ENCODE data around the gene NELL1.

NELL1 gene

DNA sequence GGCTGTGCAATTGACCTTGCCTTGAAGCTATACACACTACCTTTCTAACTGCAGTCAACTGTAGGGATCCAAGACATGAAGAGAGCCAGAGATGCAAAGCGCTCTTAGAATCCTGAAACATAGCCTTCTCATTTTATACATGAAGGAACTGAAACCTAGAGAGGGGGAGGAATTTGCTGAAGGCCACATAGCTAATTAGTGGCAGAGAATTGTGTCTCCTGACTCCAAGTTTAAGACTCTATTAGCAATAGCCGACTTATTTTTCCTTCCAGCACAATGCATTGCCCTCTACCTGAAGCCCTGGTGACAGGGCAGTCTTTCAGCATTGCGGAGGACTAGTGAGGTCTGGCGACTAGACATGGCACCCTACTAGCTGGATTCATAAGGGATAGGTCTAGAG is 796.5 kb downstream of the NELL1 start:
- TF ChIP-seq, protein P1, sequence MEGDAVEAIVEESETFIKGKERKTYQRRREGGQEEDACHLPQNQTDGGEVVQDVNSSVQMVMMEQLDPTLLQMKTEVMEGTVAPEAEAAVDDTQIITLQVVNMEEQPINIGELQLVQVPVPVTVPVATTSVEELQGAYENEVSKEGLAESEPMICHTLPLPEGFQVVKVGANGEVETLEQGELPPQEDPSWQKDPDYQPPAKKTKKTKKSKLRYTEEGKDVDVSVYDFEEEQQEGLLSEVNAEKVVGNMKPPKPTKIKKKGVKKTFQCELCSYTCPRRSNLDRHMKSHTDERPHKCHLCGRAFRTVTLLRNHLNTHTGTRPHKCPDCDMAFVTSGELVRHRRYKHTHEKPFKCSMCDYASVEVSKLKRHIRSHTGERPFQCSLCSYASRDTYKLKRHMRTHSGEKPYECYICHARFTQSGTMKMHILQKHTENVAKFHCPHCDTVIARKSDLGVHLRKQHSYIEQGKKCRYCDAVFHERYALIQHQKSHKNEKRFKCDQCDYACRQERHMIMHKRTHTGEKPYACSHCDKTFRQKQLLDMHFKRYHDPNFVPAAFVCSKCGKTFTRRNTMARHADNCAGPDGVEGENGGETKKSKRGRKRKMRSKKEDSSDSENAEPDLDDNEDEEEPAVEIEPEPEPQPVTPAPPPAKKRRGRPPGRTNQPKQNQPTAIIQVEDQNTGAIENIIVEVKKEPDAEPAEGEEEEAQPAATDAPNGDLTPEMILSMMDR (IDR thresholded peaks at IDR 0.05): no peak
- Mint-ChIP-seq H3K4me3 (no peak overlapping the region), H3K9me3 (no peaks in the 10 kb centered on the region), H3K27ac (peak overlapping the region; percentile 32), H3K4me1 (no peaks in the 10 kb centered on the region), H3K27me3 (ENCODE audit: low read depth, poor library complexity) (no peaks in the 10 kb centered on the region), H3K36me3 (ENCODE audit: low read depth) (no peaks in the 10 kb centered on the region)
- DNase-seq: no peak

DNA sequence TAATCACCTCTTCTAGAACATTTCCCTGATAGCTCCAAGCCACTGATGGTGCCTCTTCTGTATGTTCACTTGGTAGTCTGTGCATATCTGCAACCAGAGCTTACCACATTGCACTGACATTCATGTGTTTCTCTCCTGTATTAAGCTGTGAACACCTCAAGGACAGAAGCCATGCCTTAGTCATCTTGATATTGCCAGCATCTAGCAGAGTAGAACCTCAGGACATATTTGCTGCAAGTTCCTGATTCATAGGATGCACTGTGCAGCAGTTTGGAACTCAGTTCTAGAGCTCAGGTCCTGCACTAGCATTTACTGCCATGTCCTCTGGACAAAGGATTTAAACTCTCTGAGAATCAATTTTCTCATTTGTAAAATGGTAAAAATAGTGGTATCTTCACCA is 801.1 kb downstream of the NELL1 start:
- Mint-ChIP-seq H3K9me3 (no peaks in the 10 kb centered on the region), H3K4me3 (no peak overlapping the region), H3K27ac (no peak overlapping the region), H3K27me3 (ENCODE audit: low read depth, poor library complexity) (no peaks in the 10 kb centered on the region), H3K36me3 (ENCODE audit: low read depth) (no peaks in the 10 kb centered on the region), H3K4me1 (peaks cover 8% of the 10 kb centered on the region)
- DNase-seq: no peak
- TF ChIP-seq, protein P1 (IDR thresholded peaks at IDR 0.05): no peak

DNA sequence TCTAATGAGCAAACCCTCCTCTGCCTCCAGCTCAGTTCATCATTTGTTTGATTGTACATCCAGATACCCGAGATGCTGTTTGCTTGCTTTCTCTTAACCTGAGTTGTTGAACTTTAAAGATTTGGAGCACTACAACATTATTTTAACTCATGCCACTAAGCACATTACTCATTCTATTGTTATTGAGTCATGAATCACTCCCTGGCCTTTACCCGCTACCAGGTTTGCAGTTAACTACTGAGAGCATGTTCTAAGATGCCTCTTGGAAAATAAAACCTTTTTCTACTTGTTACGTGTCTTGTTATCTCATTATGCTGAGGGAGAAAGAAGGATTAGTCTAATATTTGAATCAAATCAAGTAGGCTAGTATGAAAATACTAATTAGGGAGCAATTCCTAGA is 802.9 kb downstream of the NELL1 start:
- TF ChIP-seq, protein P1 (IDR thresholded peaks at IDR 0.05): no peak
- H3K27me3 Mint-ChIP-seq (ENCODE audit: low read depth, poor library complexity): no peaks in the 10 kb centered on the region
- H3K36me3 Mint-ChIP-seq (ENCODE audit: low read depth): no peaks in the 10 kb centered on the region
- no peaks in the 10 kb centered on the region for H3K9me3 Mint-ChIP-seq
- no peak overlapping the region for H3K27ac Mint-ChIP-seq
- no peak for DNase-seq
- no peak overlapping the region for H3K4me3 Mint-ChIP-seq
- peaks cover 8% of the 10 kb centered on the region for H3K4me1 Mint-ChIP-seq

DNA sequence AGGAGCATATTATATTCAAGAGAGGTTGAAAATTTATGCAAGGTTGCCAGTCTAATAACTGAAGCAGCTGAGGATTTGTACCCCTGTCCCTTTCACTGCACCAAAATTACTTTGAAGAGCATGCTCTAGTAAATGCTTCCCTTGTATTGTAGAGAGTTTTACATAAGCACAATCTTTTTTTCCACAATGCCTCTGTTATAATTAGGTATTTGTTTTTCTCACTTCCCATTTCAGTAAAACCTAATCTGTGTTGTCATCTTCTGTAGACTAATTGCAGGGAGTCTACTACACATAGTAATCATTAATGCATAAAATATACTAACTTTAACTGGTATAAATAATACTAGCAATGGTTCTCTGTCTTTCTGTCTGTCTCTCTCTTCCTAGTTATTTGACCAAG is 805.1 kb downstream of the NELL1 start:
- peaks cover 8% of the 10 kb centered on the region for H3K4me1 Mint-ChIP-seq
- TF ChIP-seq, protein P1 (IDR thresholded peaks at IDR 0.05): no peak
- no peaks in the 10 kb centered on the region for H3K27me3 Mint-ChIP-seq (ENCODE audit: low read depth, poor library complexity)
- no peaks in the 10 kb centered on the region for H3K36me3 Mint-ChIP-seq (ENCODE audit: low read depth)
- H3K27ac Mint-ChIP-seq: no peak overlapping the region
- no peak overlapping the region for H3K4me3 Mint-ChIP-seq
- DNase-seq: no peak
- H3K9me3 Mint-ChIP-seq: no peaks in the 10 kb centered on the region

DNA sequence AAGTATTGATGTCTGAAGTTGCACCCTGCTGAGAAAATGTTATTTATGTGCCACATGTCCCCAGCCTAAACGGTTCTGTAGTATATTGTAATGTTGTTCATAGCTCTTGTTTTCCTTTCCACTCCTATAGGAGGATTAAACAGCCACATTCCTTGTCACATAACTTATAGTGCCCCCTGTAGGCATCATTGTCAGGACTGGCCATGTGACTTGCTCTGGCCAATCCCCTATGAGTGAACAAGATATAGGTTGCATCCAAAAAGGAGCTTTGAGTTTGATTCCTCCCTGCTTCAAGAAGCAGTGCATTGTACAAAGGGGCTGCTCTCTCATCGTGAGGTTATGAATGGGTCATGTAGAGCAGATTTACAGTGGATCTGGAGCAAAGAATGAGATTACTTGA is 805.9 kb downstream of the NELL1 start:
- H3K4me1 Mint-ChIP-seq: peaks cover 8% of the 10 kb centered on the region
- H3K27me3 Mint-ChIP-seq (ENCODE audit: low read depth, poor library complexity): no peaks in the 10 kb centered on the region
- H3K36me3 Mint-ChIP-seq (ENCODE audit: low read depth): no peaks in the 10 kb centered on the region
- no peak overlapping the region for H3K27ac Mint-ChIP-seq
- DNase-seq: no peak
- TF ChIP-seq, protein P1 (IDR thresholded peaks at IDR 0.05): no peak
- no peak overlapping the region for H3K4me3 Mint-ChIP-seq
- no peaks in the 10 kb centered on the region for H3K9me3 Mint-ChIP-seq

- TF ChIP-seq, protein P1 (IDR thresholded peaks at IDR 0.05): no peak
Measured at GRCh38 chr11:21476588-21476987, 807.2 kb downstream of the NELL1 start.

More at GRCh38 chr11:21476588-21476987, 807.2 kb downstream of the NELL1 start:
- Mint-ChIP-seq H3K4me3 (no peak overlapping the region), H3K36me3 (ENCODE audit: low read depth) (no peaks in the 10 kb centered on the region), H3K4me1 (peaks cover 8% of the 10 kb centered on the region), H3K27me3 (ENCODE audit: low read depth, poor library complexity) (no peaks in the 10 kb centered on the region), H3K27ac (no peak overlapping the region), H3K9me3 (no peaks in the 10 kb centered on the region)
- no peak for DNase-seq
